Large intestine (tissue), 3 donors: Measurements from ENCODE around the gene TMOD1. TPM values are rescaled to one million over a fixed set of nuclear protein-coding genes. Genes with fewer than 3 reads are reported as not detected.
"Not testable (repeated sequence)": the region's sequence is repeated elsewhere in the genome, so short reads cannot be mapped to it uniquely, and the experiment has no call there.

Experiments
- DNase-seq, 2 donors: peaks; one replicate each; pipeline versions ENCODE4 v3.0.0 to v3.0.0-alpha.2; 2013
- H3K27ac ChIP-seq: one replicate; pipeline ENCODE4 v1.5.1; 2013; ENCODE audit warnings: low read length
- H3K27me3 ChIP-seq: 2 replicates; pipeline ENCODE4 v1.6.1; 2013; ENCODE audit warnings: low read length; ENCODE audit not compliant: control insufficient read depth, insufficient read depth
- H3K36me3 ChIP-seq: 2 replicates; pipeline ENCODE4 v1.6.1; 2013; ENCODE audit warnings: low read length; ENCODE audit not compliant: control insufficient read depth, insufficient read depth
- H3K4me1 ChIP-seq: one replicate; pipeline ENCODE4 v1.6.1; 2013; ENCODE audit warnings: low read length; ENCODE audit not compliant: control insufficient read depth, insufficient read depth
- H3K4me3 ChIP-seq: one replicate; pipeline ENCODE4 v1.5.1; 2013; ENCODE audit warnings: low read length
- H3K9me3 ChIP-seq: one replicate; pipeline ENCODE4 v1.6.1; 2013; ENCODE audit warnings: mild to moderate bottlenecking, low read depth, low read length, moderate library complexity; ENCODE audit not compliant: control insufficient read depth
- WGBS: methylation state at CpG from one replicate; pipeline ENCODE4 v1.1.5; 2013; ENCODE audit warnings: low lambda C conversion rate; ENCODE audit not compliant: insufficient coverage; 5-methylcytosine and 5-hydroxymethylcytosine counted together
- polyA plus RNA-seq: library from polyadenylated mRNA; unstranded; fragments of 120-200 nt; gene quantifications from one replicate; pipeline ENCODE4 v1.2.1, GENCODE V29; 2013

The TMOD1 gene
- polyA plus RNA-seq, 1 donor = 8.9 TPM

DNA sequence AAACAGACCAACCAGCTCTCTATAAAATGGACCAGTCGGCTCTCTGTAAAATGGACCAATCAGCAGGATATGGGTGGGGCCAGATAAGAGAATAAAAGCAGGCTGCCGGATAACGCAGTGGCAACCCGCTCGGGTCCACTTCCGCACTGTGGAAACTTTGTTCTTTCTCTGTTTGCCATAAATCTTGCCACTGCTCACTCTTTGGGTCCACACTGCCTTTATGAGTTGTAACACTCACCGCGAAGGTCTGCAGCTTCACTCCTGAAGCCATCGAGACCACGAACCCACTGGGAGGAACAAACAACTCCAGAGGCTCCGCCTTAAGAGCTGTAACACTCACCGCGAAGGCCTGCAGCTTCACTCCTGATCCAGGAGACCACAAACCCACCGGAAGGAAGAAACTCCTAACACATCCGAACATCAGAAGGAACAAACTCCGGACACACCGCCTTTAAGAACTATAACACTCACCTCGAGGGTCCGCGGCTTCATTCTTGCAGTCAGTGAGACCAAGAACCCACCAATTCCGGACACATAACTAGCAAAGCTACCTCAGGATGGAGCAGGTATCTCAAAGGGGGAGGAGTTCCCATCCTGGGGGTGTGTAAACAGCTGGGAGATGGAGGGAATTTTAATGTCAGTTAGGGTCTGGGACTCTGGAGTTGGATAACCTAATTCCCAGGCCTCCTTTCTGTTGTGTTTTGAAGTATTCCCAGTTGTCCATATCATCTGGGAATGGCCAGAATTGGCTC is 73.6 kb downstream of the TMOD1 start:
- H3K4me3 ChIP-seq, DNase-seq, H3K9me3 ChIP-seq, H3K27me3 ChIP-seq, H3K27ac ChIP-seq, H3K4me1 ChIP-seq, H3K36me3 ChIP-seq: not testable (repeated sequence)
- no CpG with 5 or more reads among the region's 21 CpGs for WGBS

DNA sequence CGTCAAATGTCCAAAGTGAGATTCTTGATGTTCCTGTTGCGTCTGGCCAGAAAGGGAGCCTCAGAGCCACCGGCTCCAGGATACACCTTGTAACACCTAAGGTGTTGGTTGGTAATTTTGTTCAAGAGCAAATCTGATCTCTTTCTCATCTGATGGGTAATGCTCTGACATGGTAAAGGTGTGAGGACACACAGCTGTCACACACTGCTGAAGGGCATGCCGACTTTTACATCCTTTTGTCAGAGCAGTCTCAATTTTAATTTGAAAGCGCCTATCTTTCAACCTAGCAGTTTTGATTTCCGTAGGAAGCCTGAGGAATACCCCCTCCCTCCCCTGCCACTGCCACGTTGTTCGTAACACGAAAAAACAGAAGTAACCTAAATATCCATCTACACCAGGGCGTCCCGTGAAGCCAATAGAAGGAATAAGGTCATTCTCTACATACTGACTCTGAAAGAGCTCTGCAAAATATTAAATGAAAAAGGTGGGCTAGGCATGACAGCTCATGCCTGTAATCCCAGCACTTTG is 74.3 kb downstream of the TMOD1 start:
- H3K27me3 ChIP-seq = no peaks in the 10 kb centered on the region
- H3K27ac ChIP-seq = no peak overlapping the region
- no peak overlapping the region for H3K4me3 ChIP-seq
- no peaks in the 10 kb centered on the region for H3K9me3 ChIP-seq
- DNase-seq = no peak
- H3K36me3 ChIP-seq = no peaks in the 10 kb centered on the region
- 83% methylated on average over 1 of the region's 11 CpGs for WGBS
- no peaks in the 10 kb centered on the region for H3K4me1 ChIP-seq

DNA sequence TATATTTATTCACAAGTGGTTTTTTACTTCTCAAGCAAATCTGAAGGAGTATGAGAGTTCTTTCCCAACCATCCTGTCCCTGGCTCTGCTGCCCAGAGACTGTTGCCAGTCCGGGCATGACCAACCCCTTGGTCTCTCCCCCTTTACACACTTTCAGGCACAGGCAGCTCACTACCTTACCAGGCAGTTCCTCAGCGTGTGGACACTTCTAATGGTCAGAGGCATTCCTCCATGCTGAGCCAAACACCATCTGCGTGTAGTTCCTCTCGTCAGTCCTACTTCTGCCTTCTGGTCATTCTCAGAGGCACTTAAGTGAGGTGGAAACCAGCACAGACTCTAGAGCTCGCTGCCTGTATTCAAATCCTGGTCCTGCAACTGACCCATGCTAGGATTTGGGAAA is 75.6 kb downstream of the TMOD1 start:
- Histone ChIP-seq H3K27me3 (no peaks in the 10 kb centered on the region), H3K4me1 (no peaks in the 10 kb centered on the region), H3K4me3 (no peak overlapping the region), H3K27ac (no peak overlapping the region), H3K9me3 (no peaks in the 10 kb centered on the region), H3K36me3 (no peaks in the 10 kb centered on the region)
- DNase-seq = no peak
- no CpG with 5 or more reads among the region's 5 CpGs for WGBS

DNA sequence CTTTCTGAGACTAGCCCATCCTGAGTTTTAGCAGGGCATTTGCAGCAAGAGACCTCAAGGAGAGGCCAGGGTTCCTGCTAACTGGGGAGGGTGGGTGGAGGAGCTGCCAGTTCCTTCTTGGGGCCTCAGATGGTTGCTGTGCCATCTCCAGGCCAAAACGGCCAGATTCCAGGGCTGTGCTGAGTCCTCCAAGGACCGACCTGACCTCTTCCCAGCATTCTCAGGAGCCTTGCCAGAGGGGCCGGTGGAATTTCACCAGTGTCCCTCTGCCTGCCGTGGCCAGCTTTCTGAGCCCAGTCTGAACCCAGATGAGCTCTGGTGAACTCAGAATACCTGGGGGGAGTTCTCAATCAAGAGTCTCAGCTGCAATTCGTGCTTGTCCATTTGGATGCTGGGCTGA is 77.4 kb downstream of the TMOD1 start:
- no peaks in the 10 kb centered on the region for H3K27me3 ChIP-seq
- H3K4me3 ChIP-seq = no peak overlapping the region
- no peaks in the 10 kb centered on the region for H3K4me1 ChIP-seq
- DNase-seq = no peak
- no peaks in the 10 kb centered on the region for H3K9me3 ChIP-seq
- H3K27ac ChIP-seq = no peak overlapping the region
- H3K36me3 ChIP-seq = no peaks in the 10 kb centered on the region
- WGBS = no CpG with 5 or more reads among the region's 5 CpGs

DNA sequence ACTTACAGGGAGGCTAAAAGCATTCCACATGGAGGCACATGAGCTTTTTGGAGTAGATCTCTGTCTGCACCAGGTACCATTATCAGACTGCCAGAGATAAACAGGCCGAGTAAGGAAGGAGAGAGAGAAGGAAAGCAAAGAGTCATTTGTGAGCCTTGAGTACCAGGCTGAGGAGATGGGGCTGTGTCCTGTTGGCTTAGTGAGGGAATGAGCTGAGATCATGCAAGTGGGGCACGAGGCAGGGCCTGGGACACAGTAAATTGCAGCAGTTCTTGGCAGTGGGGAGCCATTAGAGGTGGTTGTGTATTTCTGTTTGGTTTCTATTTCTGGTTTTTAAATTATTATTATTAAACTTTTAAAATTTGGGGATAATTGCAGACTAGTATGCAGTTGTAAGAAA is 78.4 kb downstream of the TMOD1 start:
- Histone ChIP-seq H3K27me3 (no peaks in the 10 kb centered on the region), H3K27ac (no peak overlapping the region), H3K4me3 (no peak overlapping the region), H3K9me3 (no peaks in the 10 kb centered on the region), H3K4me1 (no peaks in the 10 kb centered on the region), H3K36me3 (no peaks in the 10 kb centered on the region)
- DNase-seq = no peak
- WGBS = no CpG with 5 or more reads among the region's 2 CpGs

DNA sequence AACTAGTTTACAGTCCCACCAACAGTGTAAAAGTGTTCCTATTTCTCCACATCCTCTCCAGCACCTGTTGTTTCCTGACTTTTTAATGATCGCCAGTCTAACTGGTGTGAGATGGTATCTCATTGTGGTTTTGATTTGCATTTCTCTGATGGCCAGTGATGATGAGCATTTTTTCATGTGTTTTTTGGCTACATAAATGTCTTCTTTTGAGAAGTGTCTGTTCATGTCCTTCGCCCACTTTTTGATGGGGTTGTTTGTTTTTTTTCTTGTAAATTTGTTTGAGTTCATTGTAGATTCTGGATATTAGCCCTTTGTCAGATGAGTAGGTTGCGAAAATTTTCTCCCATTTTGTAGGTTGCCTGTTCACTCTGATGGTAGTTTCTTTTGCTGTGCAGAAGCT is 80.1 kb downstream of the TMOD1 start:
- not testable (repeated sequence) for H3K27me3 ChIP-seq, H3K27ac ChIP-seq, H3K4me1 ChIP-seq, H3K4me3 ChIP-seq, H3K9me3 ChIP-seq, H3K36me3 ChIP-seq, DNase-seq
- no CpG with 5 or more reads among the region's 3 CpGs for WGBS

DNA sequence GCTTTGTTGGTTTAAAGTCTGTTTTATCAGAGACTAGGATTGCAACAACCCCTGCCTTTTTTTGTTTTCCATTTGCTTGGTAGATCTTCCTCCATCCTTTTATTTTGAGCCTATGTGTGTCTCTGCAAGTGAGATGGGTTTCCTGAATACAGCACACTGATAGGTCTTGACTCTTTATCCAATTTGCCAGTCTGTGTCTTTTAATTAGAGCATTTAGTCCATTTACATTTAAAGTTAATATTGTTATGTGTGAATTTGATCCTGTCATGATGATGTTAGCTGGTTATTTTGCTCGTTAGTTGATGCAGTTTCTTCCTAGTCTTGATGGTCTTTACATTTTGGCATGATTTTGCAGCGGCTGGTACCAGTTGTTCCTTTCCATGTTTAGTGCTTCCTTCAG is 83.3 kb downstream of the TMOD1 start:
- no CpG with 5 or more reads among the region's 2 CpGs for WGBS
- DNase-seq, H3K4me3 ChIP-seq, H3K4me1 ChIP-seq, H3K27ac ChIP-seq, H3K36me3 ChIP-seq, H3K9me3 ChIP-seq, H3K27me3 ChIP-seq: not testable (repeated sequence)

DNA sequence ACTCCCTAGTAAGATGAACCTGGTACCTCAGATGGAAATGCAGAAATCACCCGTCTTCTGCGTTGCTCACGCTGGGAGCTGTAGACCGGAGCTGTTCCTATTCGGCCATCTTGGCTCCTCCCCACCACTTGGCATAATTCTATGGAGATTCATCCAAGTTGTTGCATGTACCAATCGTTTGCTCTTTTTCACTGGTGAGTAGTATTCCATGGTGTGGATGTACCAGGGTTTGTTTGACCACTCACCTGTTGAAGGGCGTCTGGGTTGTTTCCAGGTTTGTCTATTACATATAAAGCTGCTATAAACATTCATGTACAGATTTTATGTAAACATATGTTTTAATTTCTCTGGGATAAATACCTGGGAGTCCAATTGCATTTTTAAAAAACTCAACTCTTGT is 85.4 kb downstream of the TMOD1 start:
- not testable (repeated sequence) for H3K27ac ChIP-seq, H3K9me3 ChIP-seq, H3K4me1 ChIP-seq, H3K27me3 ChIP-seq, H3K4me3 ChIP-seq, H3K36me3 ChIP-seq, DNase-seq
- no CpG with 5 or more reads among the region's 7 CpGs for whole genome bisulfite sequencing

DNA sequence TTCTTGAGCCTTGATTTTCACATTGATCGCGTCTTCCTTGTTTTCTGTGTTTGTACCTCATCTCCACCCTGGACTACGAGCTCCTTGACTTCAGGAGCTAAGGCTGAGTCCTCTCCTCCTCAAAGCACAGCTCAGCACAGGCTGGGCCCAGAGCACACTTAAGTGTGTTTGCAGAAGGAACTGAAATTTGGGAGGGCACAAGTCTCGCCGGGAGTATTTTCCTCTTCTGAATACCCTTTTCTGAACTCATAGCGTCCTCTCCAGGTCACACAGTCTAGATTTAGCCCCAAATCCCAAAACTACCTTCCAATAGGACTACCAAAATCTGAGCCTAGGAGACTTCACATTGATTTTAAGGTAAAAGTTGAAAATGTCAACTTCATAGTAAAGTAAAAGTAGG is 90.1 kb downstream of the TMOD1 start:
- H3K36me3 ChIP-seq = no peaks in the 10 kb centered on the region
- WGBS = no CpG with 5 or more reads among the region's 6 CpGs
- no peaks in the 10 kb centered on the region for H3K9me3 ChIP-seq
- DNase-seq = no peak
- H3K27me3 ChIP-seq = no peaks in the 10 kb centered on the region
- no peak overlapping the region for H3K4me3 ChIP-seq
- no peaks in the 10 kb centered on the region for H3K4me1 ChIP-seq
- H3K27ac ChIP-seq = no peak overlapping the region

DNA sequence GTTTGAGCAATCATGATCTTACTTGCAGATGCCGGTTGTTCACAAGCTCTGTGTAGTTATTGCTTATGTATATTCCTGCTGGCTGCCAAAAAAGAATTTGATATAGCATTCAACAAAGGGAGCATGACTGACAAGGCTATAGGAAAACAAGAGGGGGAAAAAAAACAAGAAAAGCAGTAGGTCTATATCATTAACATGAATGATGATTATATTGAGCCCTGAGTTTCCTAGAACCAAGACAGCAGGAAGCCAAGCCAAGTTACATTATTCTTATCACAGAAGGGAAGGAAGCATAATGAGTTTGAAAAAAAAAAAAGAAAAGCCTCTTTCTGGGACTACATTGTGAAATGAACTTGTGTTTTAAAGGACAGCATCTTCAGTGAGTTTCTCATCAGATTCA is 90.7 kb downstream of the TMOD1 start:
- no peaks in the 10 kb centered on the region for H3K9me3 ChIP-seq
- no peaks in the 10 kb centered on the region for H3K36me3 ChIP-seq
- no peak overlapping the region for H3K27ac ChIP-seq
- H3K27me3 ChIP-seq = no peaks in the 10 kb centered on the region
- no peaks in the 10 kb centered on the region for H3K4me1 ChIP-seq
- DNase-seq = no peak
- H3K4me3 ChIP-seq = no peak overlapping the region
- WGBS = 100% methylated on average over 1 of the region's 1 CpG

DNA sequence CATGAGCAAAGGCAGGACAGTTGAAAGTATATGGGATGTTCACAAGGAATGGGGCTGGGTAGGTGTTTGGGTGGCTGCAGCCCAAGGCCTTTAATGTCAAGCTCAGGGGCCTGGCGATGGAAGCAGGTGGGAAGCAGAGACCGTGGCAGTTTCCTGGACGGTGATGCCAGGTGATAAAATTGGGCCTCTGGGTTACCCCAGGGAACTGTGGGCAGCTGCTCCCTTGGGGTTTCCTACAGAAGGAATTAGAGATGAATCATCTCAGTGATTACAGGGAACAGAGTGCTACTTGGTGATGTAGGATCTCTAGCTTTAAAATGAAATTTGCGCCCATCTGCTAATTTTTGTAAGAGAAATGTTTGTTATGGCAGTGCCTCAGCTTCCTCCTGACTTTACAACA is 92.5 kb downstream of the TMOD1 start:
- no peaks in the 10 kb centered on the region for H3K36me3 ChIP-seq
- H3K27me3 ChIP-seq = no peaks in the 10 kb centered on the region
- no peak overlapping the region for H3K4me3 ChIP-seq
- no CpG with 5 or more reads among the region's 4 CpGs for WGBS
- no peak for DNase-seq
- no peak overlapping the region for H3K27ac ChIP-seq
- H3K4me1 ChIP-seq = peaks cover 4% of the 10 kb centered on the region
- no peaks in the 10 kb centered on the region for H3K9me3 ChIP-seq
